ENCODE results near the gene PLAC1.

The PLAC1 gene

DNA sequence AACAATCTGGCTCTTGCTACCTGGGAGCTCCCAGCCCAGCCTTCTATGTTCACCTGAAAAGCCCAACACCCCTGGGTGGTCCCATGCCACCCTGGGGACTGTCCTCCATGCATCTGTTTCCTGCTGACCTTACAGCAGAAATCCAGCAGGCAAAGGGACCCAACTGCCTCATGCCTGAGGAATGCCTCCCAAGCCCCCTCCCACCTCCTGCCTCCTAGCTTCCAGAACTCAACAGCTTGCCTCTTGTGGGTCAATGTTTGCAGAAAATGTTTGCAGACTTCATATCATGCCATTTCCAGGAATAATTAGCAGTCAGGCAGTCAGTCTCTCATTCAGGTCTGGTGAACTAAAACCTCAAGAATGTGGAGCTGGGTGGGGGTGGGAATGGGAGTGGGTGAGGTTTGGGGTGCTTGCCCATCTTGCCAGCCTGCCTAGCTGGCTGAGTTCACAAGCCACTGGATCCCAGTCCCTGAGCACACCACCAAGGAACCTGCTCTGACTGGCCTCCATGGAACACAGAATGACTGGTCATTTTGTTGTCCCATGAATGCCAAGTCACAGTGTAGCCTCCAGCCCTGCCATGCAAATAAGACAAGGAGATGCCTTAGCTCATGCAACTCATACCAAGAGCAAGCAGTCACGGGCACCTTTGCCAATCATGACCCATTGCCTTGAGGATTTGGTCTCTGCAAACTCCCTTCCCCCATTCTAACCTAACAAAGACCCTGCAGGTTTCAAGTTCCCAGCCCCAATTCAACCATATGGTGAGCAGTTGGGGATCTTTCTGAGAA, 12.1 kb upstream of the PLAC1 start:
- DNase-seq (ENCODE audit: low read depth in 2 of 2): no peak

DNA sequence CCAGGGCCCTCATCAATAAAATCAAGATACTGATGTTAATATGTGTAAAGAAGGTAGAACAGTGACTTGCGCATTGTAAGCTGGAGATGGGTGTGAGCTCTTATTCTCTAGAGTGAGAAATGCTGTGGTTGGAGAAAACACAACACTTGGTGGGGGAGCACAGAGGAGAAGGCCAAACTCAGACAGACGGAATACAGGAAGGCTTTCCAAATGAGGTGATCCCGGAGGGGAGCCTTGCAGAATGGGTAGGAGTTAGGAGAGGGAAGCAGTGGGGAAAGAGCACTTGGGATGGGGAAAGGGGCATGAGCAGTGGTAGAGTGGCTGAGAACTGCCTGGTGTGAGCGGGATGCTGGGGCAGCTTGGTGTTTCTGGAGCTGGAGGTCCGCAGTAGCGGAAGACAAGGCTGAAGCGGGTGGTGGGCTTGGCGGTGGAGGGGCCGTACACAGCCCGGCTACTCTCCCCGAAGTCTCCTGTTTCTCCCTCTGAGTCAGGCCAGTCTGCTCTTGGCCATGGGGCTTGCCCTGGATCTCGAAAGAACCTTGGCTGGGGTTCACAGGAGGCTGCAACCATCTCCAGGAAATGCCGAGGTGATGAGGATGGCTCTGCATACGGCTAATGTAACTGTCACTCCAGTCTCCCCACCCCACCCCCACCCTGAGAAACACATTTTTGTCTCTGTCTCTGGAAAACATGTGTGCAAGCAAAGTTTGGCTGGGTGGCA, 11.3 kb upstream of the PLAC1 start:
- no peak for DNase-seq (ENCODE audit: low read depth in 2 of 2)

DNA sequence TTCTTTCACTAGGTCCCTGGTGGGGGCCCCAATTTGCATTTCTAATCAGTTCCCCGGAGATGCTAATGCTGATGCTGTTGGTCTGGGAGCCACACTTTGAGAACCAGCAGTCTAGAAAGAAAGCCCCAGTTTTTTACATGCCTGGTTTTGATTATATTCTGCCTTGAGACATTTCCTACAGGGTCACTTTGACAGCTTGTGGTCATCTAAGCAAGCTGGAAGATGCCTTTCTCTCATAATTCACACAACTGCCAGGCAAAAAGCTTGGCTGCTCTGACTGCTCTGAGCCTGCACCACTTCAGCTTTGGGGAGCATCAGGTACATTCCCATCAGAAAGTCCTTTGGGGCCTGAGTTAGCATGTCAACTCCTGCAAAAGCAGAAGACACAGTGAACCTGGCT, 5.9 kb upstream of the PLAC1 start:
- DNase-seq (ENCODE audit: low read depth in 2 of 2): no peak

DNA sequence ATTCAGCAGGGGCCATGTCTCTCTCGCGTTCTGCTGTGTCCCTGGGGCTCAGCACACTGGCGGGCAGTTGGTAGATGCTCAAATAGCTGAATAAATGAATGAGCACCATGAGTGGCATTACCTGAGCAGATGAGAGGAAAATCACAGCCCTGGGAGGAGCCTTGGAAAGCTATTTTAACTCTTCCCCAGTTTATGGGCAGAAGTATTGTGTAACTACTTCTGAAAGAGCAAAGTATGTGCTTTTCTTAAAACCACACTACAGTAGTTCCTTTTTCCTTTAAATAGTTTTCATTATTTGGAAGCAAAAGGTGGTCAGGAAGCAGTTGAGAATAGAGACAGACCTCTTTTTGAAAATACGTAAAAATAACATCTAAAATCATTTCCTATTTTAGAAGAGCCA, 3.0 kb upstream of the PLAC1 start:
- no peak for DNase-seq (ENCODE audit: low read depth in 2 of 2)

DNA sequence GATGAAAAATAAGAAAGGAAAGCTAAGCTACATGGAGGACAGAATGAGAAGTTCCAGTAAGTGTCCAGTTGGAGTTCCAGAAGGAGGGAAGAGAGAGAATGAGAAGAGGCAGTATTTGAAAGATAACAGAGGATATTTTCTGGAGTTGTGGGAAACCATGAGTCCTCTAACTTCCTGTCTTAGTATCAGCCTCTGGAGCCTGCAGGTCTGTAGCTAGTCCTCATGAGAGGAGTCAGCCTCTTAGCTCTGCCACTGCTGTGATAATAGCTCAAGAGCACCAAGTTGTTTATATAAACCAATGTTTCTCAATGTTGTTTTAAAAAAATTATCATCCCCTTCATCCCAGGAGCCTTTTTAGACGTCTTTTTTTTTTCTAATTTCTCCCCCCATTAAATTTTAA, 2.4 kb upstream of the PLAC1 start:
- no peak for DNase-seq (ENCODE audit: low read depth in 2 of 2)

DNA sequence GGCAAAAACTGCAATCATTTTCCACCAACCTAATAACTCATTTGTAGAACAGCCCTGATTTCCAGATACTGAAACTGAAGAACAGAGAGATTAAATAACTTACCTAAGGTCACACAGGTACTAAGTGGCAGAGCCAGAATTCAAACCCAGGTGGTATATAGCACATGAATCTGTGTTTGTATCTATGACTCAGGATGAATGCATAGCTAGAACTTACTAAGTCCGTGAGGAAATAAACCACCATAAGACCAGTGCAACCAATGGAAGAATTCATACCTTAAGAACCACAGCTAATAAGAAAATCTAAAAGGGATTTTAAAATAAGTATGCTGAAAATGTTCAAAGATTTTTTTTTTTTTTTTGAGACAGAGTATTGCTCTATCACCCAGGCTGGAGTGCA, 1.5 kb upstream of the PLAC1 start:
- DNase-seq (ENCODE audit: low read depth in 2 of 2): no peak

DNA sequence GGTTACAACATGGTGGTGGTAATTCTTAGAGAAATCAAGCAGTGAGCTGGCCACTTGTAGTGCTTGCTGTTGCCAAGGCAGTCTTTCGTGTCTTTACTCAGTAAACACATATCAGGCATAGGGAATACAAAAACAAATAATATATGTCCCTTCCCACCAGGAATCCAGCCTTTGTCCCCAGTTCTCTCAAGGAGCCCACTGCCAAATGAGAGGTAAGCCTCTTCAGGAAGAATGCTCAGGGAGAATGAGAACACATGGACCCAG, 421 bp upstream of the PLAC1 start:
- no peak for DNase-seq (ENCODE audit: low read depth in 2 of 2)

DNA sequence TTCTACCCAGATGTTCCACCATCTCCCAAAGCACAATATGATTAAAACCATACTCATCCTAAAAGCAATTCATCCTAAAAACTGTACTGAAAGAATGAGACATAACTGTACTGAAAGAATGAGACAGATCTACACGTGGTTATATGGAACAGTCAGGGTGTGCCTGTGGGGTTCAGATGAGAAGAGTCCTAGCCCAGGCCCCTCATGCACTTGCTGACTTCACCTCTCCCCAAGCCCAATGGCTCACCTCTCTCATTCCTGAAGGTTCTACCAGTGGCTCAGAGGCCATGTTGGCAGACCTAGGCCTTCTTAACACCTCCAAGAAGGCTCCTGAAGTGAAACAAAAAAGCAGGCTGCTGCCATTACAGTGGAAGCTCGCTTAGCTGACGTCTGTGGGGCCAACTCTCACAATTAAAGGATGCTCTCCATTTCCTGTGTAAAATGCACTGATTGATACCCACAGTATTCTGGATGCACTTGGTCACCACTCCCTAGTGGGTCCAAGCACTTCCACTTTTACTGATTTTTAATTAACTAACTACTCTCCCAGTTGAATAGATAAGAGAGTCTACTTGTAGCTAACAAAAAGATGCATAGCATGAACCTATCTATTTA, 3.8 kb downstream of the PLAC1 start:
- no peak for DNase-seq (ENCODE audit: low read depth in 2 of 2)

DNA sequence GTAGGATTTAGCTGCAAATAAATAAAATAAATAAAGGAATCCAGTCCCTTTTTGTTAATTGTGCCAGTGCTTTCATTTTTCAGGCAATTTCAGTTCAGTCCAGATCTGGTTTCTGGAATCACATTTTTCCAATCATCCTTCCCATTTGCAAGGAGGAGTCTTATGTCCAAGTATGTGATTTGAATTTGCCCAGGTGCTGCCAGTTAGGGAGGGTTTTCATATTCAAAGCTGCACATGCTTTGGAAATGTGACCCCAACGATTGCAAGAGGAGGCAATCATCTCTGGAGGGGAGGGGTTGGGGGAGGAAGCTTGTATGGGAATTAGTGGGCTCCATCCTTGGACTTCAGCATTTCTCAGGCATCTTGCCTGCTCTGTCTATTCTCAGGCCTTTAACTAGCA, 4.4 kb downstream of the PLAC1 start:
- no peak for DNase-seq (ENCODE audit: low read depth in 2 of 2)

DNA sequence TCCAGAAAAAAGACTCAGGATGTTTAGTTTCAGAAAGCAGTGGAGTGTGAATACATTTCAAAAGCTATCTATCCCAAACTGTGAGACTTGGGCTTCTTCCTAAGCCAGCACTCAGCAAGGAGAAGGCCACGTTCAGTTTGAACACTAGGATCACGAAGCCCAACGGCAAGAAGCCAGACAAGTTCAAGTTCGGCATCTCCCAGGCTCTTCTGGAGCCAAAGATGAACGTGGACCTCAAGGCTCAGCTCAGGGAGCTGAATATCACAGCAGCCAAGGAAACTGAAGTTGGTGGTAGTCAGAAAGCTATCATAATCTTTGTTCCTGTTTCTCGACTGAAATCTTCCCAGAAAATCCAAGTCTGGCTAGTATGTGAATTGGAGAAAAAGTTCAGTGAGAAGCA, 7.6 kb downstream of the PLAC1 start:
- no peak for DNase-seq (ENCODE audit: low read depth in 2 of 2)

DNA sequence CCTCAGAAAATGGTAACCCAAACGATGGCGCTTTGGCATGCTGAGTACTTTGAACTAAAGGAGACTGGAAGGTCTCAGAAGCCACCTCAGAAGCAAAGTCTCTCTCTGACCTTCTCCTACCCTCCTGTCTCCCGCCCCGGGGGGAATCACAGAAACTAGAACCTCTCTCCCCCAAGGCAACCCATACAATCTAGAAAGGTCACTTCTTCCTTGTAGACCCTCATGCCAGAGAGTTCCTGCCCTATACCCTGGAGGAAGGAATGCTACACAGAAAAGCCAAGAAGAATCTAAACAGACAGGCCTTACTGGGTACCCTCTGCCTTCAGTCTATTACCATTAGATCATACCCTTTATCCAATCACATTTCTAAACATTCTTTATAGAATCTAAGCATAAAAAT, 8.5 kb downstream of the PLAC1 start:
- no peak for DNase-seq (ENCODE audit: low read depth in 2 of 2)

DNA sequence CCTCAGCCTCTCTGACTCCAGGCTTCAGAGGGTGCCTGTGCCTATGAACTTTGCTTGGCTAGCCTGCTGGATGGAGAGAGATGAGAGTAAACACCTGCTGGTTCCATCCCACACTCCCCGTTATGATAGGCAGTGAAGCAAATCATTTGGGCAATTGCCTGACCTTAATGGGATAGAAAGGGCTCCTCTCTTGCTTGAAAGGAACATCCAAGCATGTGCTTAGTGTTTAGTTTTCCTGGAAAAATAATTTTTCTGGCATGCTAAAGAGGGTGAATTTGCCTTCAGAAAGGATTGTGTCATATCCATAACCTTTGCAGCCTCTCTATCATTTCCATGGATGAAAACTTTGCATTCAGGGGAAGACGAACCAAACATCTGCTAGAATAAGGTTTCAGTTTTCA, 10.8 kb downstream of the PLAC1 start:
- no peak for DNase-seq (ENCODE audit: low read depth in 2 of 2)

DNA sequence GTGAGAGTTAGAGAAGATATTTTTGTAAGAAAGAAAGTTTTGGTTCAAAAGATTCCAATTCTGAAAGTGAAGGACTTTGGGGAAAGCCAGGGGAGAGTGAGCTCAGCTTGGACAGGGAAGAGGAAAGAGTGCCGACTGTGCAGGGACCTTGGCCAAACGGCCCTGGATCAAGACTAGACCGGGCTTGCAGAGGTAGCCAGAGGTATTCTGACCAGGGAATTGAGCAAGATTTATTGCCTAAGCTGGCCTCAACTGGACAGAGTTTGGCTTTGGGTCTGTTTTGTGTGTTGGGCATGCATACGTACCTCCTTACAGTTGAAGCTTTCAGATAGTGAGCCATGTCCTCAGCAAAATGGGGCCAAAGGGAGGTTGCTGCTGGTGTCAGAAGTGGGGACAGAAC, 11.6 kb downstream of the PLAC1 start:
- DNase-seq (ENCODE audit: low read depth in 2 of 2): no peak

DNA sequence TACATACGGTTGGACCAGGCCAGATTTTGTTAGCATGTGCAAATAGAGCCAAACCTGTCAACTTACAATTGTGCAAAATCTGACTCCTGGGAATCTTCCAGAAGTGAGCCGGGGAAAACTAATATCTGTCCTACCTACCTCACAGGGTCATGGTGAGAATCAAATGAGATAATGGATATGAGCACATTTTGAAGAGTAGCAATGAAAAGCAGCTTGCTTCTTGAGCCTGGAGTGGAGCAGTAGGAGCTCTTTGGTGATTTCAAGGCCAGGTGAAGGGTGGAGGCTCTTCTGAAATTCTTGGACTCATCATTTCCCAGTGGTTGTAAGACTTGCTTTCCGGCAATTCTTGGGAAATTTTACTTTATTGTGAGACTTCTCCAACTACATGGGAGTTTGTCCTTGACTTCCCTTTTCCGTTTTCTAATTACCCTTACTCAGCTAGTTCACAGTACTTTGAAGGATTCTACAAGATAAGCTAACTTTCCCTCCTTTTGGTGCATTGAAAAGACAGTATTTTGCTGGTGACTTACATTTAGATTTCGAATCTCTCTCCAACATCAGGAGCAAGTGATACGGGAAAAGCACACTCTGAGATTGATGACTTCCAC, 12.2 kb downstream of the PLAC1 start:
- no peak for DNase-seq (ENCODE audit: low read depth in 2 of 2)

DNA sequence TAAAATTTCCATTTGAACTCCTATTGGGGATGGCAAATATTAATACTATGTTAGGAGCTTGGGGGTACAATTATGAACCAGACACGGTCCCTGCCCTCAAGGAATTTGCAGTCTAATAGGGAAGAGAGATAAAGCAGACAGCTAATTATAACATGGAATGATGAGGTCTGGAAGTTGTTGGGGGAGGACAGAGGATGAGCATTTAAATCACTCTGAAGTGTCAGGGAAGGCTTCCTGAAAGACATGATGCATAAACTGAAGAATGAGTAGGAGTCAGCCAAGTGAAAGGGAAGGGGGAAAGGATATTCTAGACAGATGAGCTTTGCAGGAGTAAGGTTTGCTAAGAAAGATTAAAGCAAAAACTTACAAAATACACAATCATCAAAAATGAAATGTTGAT, 15.9 kb downstream of the PLAC1 start:
- no peak for DNase-seq (ENCODE audit: low read depth in 2 of 2)

DNA sequence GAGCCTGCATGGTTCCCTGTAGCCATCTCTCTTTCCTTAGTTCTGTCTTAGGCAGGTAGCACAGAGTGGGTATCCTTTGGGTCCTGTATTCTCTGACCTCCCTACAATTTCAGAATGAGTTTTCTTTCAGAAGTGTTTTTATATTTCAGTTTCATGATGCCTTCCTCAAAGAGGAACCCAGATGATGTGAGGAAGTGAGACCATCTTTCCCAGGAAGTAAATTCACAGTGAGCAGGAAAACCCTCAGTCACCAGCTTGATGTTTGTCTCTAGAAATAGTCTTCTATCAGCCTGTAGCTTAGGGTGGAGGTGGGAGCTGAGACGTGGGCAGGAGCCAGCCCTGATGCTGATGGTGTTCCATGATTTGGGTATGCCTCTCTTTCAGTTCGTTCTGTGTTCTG, 16.9 kb downstream of the PLAC1 start:
- DNase-seq (ENCODE audit: low read depth in 2 of 2): no peak

DNA sequence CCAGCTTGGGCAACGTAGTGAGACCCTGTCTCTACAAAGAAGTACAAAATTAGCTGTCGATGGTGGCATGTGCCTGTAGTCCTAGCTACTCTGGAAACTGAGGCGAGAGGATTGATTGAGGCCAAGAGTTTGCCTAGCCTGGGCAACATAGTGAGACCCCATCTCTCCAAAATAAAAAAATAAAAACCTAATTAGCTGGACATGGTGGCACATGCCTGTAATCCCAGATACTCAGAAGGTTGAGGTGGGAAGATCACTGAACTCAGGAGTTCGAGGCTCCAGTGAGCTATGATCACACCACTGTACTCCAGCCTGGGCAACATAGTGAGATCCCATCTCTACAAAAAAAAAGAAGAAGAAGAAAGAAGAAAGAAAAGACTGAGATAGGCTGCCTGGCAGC, 17.4 kb downstream of the PLAC1 start:
- DNase-seq (ENCODE audit: low read depth in 2 of 2): no peak

DNA sequence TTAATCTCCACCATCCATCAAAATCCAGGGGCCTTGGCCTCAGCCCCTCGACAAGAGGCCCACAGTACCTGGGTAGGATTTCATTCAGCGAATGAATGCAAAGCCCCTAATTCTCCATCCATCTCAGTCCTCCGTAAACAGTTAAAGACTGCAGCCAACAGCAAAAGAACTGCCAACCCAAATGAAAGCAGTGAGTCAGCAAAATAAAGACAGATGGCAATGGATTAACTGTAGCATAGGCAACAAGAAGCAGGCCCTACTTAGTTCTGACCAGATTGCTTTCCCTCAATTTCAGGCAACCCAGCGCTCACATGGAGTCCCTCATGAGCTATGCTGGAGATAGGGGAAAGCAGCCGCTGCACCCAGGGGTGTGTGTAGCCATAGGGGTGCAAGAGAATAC, 21.4 kb downstream of the PLAC1 start:
- no peak for DNase-seq (ENCODE audit: low read depth in 2 of 2)

DNA sequence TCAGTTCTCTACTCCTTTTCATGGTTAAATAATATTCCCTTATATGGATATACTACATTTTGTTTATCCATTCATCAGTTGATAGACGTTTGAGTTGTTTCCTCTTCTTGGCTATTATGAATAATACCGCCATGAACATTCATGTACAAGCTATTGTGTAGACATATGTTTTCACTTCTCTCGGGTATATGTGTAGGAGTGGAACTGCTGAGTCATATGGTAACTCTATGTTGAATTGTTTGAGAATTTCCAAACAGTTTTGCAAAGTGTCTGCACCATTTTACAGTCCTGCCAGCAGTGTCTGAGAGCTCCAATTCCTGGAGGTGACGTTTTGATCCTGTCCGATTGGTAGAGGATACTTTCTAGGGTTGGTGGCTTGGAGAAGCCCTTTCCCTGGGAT, 23.6 kb downstream of the PLAC1 start:
- no peak for DNase-seq (ENCODE audit: low read depth in 2 of 2)

DNA sequence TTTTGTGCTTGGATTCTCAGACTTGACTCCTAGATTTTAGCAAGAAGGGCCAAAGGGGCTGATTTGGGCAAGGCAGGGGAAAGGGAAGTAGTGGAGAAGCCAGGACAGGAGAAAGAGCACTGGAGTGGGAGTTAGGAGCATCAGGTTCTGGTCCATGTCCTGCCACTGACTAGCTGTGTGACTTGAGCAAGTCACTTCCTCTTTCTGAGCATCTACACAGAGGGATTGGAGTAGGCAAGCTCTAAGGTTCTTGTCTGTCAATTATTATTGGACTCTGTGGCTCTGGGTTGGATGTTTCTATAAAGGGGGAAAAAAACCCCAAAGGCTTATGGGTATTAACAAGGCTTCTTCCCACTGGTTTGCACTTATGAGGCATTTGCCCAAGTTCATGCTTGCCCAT, 24.4 kb downstream of the PLAC1 start:
- no peak for DNase-seq (ENCODE audit: low read depth in 2 of 2)

DNA sequence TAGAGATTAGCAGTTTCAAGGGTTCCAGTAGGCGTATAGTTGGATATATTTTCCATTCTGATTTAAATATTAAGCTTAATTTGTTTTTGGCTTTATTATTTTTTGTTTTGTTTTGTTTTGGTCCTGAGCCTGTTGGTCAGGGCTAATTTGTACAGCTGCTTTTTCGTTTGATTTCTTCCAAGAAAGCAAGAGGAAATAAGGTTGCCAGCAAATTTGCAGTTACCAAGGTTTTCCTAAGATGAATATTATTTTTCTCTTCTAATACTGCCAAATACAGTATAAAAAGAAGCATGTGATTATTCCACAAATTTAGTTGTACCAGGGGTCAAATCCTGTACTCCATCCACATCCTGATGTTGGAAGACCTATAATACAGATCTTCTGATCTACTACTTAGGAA, 24.9 kb downstream of the PLAC1 start:
- no peak for DNase-seq (ENCODE audit: low read depth in 2 of 2)

DNA sequence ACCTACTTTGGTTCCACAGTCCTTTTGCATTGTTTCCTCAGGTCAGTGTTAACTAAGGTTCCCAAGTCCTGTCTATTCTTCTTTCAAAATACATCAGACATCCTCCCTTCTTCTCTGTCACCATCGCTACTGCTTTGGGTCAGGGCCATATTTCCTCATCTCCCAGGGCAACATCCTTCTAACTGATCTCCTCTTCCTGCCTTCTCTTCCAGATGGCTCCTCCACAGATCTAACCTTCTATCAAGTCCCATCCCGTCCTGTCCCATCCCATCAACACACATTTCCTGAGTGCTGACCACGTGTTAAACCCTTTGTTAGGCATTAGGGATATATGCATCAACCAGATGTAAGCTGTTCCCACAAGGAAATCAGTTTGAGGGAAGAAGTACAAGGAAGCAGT, 25.9 kb downstream of the PLAC1 start:
- DNase-seq (ENCODE audit: low read depth in 2 of 2): no peak

All from stimulated activated CD4-positive, alpha-beta T cell treated with anti-CD3 and anti-CD28 coated beads, Interleukin-1b, Interleukin-23, amount 100 ng/mL, for 1 hour (primary cell).